Mammary epithelial cell (primary cell): ENCODE results near the gene SULT1A2.
"Not testable (repeated sequence)": the region's sequence is repeated elsewhere in the genome, so short reads cannot be mapped to it uniquely, and the experiment has no call there.

Experiments
- EZH2 ChIP-seq: IDR thresholded peaks from 2 replicates; pipeline ENCODE4 v1.6.1; 2012; ENCODE audit warnings: low read length, inconsistent platforms, borderline replicate concordance
- TF ChIP-seq, protein P1 (sequence below), 2 donors: IDR thresholded peaks in 1 of 2; conservative IDR thresholded peaks in 1 of 2; 2 replicates each; pipeline ENCODE4 v1.5.1; 2011 to 2012; ENCODE audit warnings: inconsistent platforms in 2 of 2, low read length in 2 of 2, mild to moderate bottlenecking in 2 of 2, control low read depth in 1 of 2, low read depth in 1 of 2; ENCODE audit not compliant: insufficient read depth in 1 of 2; ENCODE audit errors: extremely low read depth in 1 of 2

DNA sequence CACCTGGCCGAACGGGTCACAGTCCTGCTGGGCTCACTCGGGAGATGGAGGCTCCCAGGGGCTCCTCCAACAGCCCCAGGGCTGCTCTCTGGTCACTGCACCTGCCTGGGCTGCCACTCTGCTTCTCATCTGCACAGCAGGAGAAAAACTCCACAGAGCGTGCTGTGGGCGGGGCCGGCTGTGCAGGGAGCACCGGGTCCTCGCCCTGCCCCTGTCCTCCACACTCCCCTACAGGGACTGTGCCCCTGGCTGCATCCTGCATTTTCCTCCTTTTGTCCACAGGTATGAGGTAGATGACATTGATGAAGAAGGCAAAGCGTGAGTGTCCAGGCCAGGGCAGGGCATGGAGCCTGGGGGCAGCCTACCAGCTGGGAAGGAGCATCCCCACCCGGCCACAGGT, 5.2 kb upstream of the SULT1A2 start:
- TF ChIP-seq, protein P1, sequence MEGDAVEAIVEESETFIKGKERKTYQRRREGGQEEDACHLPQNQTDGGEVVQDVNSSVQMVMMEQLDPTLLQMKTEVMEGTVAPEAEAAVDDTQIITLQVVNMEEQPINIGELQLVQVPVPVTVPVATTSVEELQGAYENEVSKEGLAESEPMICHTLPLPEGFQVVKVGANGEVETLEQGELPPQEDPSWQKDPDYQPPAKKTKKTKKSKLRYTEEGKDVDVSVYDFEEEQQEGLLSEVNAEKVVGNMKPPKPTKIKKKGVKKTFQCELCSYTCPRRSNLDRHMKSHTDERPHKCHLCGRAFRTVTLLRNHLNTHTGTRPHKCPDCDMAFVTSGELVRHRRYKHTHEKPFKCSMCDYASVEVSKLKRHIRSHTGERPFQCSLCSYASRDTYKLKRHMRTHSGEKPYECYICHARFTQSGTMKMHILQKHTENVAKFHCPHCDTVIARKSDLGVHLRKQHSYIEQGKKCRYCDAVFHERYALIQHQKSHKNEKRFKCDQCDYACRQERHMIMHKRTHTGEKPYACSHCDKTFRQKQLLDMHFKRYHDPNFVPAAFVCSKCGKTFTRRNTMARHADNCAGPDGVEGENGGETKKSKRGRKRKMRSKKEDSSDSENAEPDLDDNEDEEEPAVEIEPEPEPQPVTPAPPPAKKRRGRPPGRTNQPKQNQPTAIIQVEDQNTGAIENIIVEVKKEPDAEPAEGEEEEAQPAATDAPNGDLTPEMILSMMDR (conservative IDR thresholded peaks at IDR 0.05 in 1 of 2, IDR thresholded peaks at IDR 0.05 in 1 of 2; ENCODE audit: extremely low read depth in 1 of 2, insufficient read depth in 1 of 2, low read depth in 1 of 2, low read length in 2 of 2) = not testable (repeated sequence)
- not testable (repeated sequence) for TF ChIP-seq EZH2
